HepG2 (cell line): Measurements from ENCODE around the gene RAB3B. TPM values are rescaled to one million over a fixed set of nuclear protein-coding genes. Genes with fewer than 3 reads are reported as not detected.

Source experiments
- ARID5B ChIP-seq: IDR thresholded peaks from 2 replicates; pipeline ENCODE4 v1.4.0; 2020; ENCODE audit warnings: mild to moderate bottlenecking, missing genetic modification reagents
- IRF9 ChIP-seq: sonication (generic); formaldehyde crosslinking; IDR thresholded peaks from 2 replicates; pipeline ENCODE4 v1.8.0; 2022; ENCODE audit warnings: missing genetic modification reagents, mild to moderate bottlenecking, borderline replicate concordance
- NFRKB ChIP-seq: fragments of 450-650 bp; IDR thresholded peaks from 2 replicates; pipeline ENCODE4 v1.6.1; 2017
- SKIL ChIP-seq: sonication (generic); formaldehyde crosslinking; IDR thresholded peaks from 2 replicates; pipeline ENCODE4 v1.8.0; 2022; ENCODE audit warnings: missing genetic modification reagents, mild to moderate bottlenecking, moderate library complexity, borderline replicate concordance
- STAT6 ChIP-seq: sonication (generic); formaldehyde crosslinking; IDR thresholded peaks from 2 replicates; pipeline ENCODE4 v1.4.0; 2020; ENCODE audit warnings: missing genetic modification reagents, mild to moderate bottlenecking, borderline replicate concordance
- ZNF142 ChIP-seq: sonication (generic); formaldehyde crosslinking; IDR thresholded peaks from 2 replicates; pipeline ENCODE4 v1.4.0; 2020; ENCODE audit warnings: missing genetic modification reagents
- ZNF225 ChIP-seq: sonication (generic); formaldehyde crosslinking; IDR thresholded peaks from 2 replicates; pipeline ENCODE4 v1.4.0; 2020; ENCODE audit warnings: mild to moderate bottlenecking, missing genetic modification reagents
- ZNF275 ChIP-seq: sonication (generic); formaldehyde crosslinking; IDR thresholded peaks from 2 replicates; pipeline ENCODE4 v1.8.0; 2022; ENCODE audit warnings: missing genetic modification reagents, mild to moderate bottlenecking, inconsistent platforms, borderline replicate concordance
- ZNF350 ChIP-seq: sonication (generic); formaldehyde crosslinking; IDR thresholded peaks from 2 replicates; pipeline ENCODE4 v1.4.0; 2020; ENCODE audit warnings: mild to moderate bottlenecking, low read depth, missing genetic modification reagents, borderline replicate concordance
- ZNF576 ChIP-seq: sonication (generic); formaldehyde crosslinking; IDR thresholded peaks from 2 replicates; pipeline ENCODE4 v1.4.0; 2020; ENCODE audit warnings: mild to moderate bottlenecking, missing genetic modification reagents
- ZSCAN29 ChIP-seq: sonication (generic); formaldehyde crosslinking; conservative IDR thresholded peaks from 2 replicates; pipeline ENCODE4 v1.4.0; 2020; ENCODE audit warnings: mild to moderate bottlenecking, missing genetic modification reagents
- polyA plus RNA-seq, 8 experiments: library from polyadenylated mRNA; depleted of rRNA in 3 of 8; stranded (reverse) in 7 of 8; unstranded in 1 of 8; fragments of >200 nt; fragmentation: Illumina TruSeq in 4 of 8; extraction: Trizol in 4 of 8; gene quantifications; 2 replicates each; pipeline versions ENCODE4 v1.2.1 to v1.2.3, GENCODE V29; 2011 to 2016; ENCODE audit warnings: low read depth in 4 of 8, missing spikeins in 1 of 8, mixed read lengths in 1 of 8; ENCODE audit not compliant: insufficient read depth in 1 of 8
- total RNA-seq, 5 experiments: library from RNA; depleted of rRNA; stranded (reverse); fragments of >200 nt; fragmentation: Illumina TruSeq; extraction: Trizol; gene quantifications; 2 replicates each; pipeline ENCODE4 v1.2.3, GENCODE V29; 2016; ENCODE audit warnings: low read depth in 1 of 5

The RAB3B gene
- total and polyA plus RNA-seq, 2 of the 13 experiments (the other 11 are each of a cell fraction or from before 2014, with no cell fraction given), result 1.0 to 1.2 TPM

- TF ChIP-seq ZNF142 (CRISPR knock-in tag) (0 out of 2 replicates have a peak, but pooled peaks have one; percentile 9), IRF9 (no peak), ZNF225 (CRISPR knock-in tag) (0 out of 2 replicates have a peak, but pooled peaks have one; percentile 10), ZNF275 (CRISPR knock-in tag) (no peak), SKIL (CRISPR knock-in tag) (no peak), ZNF576 (CRISPR knock-in tag) (no peak), STAT6 (CRISPR knock-in tag) (no peak), ZSCAN29 (peak; percentile 97), ZNF350 (CRISPR knock-in tag) (no peak), NFRKB (no peak), ARID5B (CRISPR knock-in tag) (0 out of 2 replicates have a peak, but pooled peaks have one; percentile 4)
- TF ChIP-seq, all 625 proteins: peak for 11
Measured at GRCh38 chr1:52032785-52033131, 42.3 kb upstream of the RAB3B start (continued).
